IPS-NIHi7 (cell line): ENCODE data around the gene YPEL5.
A peak's percentile ranks its signal among the peaks of the same experiment; 100 is the strongest.
"Not testable (repeated sequence)": the region's sequence is repeated elsewhere in the genome, so short reads cannot be mapped to it uniquely, and the experiment has no call there.

Experiments
- DNase-seq: peaks from one replicate; pipeline ENCODE4 v3.0.0; 2012; ENCODE audit warnings: mixed read lengths; ENCODE audit errors: extremely low spot score

Gene YPEL5

DNA sequence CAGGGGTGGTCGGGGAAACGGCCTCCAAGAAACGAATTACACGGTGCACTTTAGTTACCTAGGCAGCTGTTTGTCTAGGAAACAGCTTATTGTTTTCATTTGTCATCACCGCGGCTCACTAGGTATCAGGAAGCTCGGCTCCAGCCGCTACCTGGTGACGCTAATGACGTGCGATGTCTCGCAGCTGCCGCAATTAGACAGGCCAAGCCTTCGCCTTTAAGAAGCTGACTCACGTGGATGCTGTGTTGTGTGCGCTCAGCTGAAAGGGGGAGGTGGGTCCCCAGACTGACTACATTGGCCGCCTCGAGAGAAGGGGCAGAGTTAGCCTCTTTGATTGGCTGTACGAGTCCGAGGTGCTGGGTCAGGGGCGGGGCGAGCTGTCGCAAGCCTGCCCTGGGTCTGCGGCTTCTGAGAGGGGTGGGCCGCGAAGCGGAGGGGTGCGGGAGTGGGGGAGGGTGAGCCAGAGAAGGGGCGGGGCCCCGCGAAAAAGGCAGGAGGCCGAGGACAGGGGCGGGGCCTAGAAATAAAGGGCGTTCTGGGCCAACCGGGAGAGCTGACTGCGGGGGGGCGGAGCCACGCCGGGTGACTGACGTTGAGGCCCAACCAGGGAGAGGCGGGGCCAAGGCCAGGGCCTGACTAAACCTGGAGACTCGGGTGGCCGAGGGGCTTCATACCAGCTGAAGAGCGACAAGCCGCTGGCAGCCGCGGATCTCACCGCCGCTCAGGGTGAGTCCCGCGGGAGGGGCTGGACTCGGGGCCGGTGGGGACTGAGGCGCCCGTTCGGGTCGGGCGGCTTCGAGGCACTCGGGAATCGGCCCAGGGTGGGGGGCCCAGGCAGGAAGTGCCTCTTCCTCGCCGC is at the start of gene YPEL5:
Gene YPEL5 (plus strand): TSS at position 671 of the 859 bp plus-strand sequence. CDS start 9,645 bp downstream, outside the sequence.
- DNase-seq = peak; percentile 97

DNA sequence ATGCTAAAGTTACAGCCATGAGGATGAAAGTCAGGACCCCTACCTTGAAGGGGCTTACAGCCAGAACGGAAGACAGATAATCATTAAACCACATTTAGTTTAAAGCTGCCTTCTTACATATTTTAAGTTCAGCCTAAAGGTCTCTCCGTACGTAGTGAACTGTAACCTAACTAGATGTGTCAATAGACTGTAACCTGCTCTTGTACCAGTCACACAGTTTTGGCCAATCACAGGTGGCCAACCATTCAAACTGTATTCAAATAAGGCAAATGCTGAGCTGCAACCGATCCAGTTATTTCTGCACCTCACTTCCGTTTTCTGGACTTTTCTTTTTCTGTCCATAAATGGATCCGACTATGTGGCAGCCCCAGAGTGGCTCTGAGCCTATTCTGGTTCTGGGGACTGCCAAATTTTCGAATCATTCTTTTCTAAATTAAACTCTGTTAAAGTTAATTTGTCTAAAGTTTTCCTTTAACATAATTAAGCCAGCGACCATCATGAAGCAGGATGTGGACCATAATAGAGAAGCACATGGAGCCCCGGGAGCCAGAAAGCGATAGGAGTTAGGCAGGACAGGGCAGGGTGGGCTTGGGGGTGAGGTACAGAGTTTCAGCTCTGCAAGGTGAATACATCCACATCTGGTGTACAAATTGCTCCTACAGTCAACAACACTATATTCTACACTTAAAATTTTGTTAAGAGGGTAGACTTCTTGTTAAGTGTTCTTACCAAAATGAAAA is 48.4 kb upstream of the YPEL5 start:
- DNase-seq = no peak

DNA sequence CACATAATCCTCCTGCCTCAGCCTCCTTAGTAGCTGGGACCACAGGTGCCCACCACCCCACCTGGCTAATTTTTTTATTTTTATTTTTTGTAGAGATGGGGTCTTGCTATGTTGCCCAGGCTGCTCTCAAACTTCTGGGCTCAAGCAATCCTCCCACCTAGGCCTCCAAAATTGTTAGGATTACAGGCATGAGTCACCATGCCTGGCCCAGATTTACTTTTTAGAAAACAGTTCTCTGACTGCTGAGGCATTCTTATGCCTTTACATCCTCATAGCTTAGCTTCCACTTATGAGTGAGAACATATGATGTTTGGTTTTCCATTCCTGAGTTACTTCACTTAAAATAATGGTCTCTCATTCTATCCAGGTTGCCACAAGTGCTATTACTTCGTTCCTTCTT is 47.4 kb upstream of the YPEL5 start:
- DNase-seq = not testable (repeated sequence)

DNA sequence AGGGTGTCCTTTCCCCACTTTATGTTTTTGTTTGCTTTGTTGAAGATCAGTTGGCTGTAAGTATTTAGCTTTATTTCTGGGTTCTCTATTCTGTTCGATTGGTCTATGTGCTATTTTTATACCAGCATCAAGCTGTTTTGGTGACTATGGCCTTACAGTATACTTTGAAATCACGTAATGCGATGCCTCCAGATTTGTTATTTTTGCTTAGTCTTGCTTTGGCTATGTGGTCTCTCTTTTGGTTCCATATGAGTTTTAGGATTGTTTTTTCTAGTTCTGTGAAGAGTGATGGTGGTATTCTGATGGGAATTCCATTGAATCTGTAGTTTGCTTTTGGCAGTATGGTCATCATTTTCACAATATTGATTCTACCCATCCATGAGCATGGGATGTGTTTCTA is 46.1 kb upstream of the YPEL5 start:
- DNase-seq = not testable (repeated sequence)

DNA sequence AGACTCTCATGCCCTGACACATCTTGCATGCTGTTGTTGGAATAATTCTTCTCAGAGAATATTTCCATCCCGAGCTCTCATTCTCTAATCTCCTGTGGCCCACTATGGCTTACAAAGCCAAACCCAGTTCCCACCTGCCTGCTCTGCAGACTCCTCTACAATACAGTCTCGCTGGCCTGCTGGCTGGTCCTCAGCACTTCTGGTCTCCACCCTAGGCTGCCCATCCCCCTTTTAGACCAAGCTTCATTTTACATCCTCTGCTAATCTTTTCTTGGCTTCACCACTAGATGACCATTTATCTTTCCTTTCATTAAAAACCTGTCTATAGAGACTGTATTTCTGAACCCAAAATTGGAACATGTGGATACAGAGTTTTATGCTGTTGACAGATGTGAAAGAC is 42.5 kb upstream of the YPEL5 start:
- DNase-seq = no peak

DNA sequence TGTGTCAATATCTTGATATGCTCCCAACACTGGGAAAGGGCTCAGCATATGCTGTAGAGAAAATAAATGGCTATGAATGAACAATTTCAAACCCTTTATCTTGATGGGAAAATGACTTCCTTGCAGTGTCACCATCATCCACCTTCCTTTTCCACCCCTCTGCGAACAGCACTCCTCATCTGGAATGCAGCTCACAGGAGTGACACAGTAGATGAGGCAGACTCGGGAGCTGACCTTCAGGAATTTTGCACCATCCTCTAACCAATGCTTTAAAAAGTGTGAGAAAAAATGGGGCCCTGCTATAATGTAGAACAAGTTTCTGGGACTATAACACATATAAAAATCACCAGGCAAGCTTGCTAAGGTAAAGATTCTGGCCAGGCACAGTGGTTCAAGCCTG is 41.3 kb upstream of the YPEL5 start:
- no peak for DNase-seq

DNA sequence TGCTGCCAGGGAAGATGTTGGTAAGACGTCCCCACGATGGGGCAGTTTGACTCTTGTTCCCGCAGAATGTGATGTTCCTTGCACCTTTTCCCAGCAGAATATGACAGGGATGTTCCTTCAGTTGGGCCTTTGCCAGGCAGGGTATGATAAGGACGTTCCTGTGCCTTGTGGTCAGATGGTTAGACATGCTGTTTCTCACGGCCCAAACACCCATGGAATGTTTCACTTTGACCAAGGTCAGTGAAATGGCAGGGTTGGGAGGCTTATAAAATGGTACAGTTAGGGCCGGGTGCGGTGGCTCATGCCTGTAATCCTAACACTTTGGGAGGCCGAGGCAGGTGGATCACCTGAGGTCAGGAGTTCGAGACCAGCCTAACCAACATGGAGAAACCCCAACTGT is 40.3 kb upstream of the YPEL5 start:
- no peak for DNase-seq

DNA sequence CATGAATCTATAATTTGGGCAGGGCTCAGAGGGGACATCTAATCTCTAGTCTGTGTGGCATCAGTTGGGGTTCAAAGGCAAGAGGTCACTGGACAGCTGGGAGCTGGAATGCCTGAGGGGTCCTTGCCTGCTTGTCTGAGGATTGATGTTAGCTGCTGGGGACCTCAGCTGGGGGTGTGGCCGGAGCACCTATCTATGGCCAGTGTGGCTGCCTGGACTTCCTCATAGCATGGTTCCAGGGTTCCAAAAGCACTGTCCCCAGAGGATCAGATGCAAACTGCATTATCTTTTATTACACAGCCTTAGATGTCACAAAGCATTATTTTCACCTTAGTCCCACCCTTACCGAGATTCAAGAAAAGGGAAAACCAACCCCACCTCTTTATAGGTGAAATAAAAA is 38.6 kb upstream of the YPEL5 start:
- no peak for DNase-seq

DNA sequence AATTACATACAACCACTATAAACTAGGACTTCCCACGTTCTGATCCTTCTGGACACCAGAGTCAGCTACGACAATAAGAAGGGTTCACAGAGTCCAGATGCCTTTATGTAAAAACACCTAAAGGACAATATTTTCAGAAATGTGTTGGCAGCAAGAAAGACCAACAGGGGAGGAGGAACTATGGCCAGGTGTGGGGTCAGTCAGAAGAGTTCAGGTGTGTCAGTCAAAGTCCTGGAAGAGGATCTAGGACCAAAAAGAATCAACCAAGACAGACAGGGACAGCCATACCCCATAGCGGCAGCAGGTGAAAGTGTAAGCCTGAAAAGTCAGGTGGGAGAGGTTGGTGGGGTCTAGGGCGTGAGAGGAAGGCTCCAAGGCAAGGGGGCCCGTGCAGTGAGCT is 38.0 kb upstream of the YPEL5 start:
- DNase-seq = no peak

DNA sequence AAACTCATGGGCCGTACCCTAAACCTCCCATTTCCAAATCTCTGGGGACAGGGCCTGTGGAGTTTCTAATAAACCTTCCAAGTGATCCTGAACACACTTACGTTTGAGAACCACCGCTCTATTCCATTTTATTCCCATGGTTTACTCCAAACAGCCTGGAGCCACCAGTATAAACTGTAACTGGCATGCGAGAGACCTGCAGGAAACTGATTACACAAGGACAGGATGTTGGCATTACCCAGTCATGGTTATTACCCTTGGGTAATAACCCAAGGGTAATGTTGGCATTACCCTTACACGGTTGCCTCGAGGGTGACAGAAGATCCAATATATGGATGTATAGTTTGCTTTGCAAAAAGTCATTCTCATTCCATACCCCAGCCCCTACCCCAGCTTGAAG is 37.0 kb upstream of the YPEL5 start:
- DNase-seq = no peak

DNA sequence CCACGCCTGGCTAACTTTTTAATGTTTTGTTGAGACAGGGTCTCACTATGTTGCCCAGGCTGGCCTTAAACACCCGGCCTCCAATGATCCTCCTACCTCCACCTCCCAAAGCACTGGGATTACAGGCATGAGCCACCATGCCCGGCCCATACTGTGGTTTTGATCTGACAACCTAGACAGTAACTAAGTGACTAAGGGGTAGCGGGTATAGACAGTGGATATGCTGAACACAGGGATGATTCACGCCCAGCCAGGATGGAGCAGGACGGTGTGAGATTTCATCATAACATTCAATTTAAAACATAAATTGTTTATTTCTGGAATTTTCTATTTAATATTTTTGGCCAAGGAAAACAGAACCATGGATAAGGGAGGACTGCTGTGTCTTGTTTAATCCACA is 36.0 kb upstream of the YPEL5 start:
- no peak for DNase-seq

DNA sequence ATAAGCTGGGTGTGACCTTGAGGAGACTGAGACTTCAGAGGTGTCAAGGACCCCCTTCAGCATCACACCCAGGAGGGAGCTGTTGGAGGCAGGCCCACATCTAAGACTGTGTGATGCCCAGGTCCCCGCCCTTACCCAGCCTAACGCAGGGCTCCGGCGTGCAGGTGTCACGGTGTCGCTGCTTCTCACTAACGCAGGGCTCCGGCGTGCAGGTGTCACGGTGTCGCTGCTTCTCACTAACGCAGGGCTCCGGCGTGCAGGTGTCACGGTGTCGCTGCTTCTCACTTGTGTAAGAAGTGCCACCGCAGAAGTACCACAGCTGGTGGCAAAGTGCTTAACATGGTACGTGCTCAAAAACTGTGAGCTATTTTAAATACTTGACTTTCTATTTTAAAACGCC is 35.6 kb upstream of the YPEL5 start:
- DNase-seq = not testable (repeated sequence)

DNA sequence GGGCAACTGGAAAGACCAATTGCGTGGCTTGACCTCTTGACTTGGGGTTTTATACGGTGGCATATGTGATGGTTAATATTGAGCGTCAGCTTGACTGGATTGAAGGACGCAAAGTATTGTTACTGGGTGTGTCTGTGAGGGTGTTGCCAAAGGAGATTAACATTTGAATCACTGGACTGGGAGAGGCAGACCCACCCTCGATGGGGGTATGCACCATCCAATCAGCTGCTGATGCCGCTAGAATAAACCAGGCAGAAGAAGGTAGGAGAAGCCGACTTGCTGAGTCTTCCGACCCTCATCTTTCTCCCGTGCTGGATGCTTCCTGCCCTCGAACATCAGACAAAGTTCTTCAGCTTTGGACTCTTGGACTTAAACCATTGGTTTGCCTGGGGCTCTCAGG is 34.2 kb upstream of the YPEL5 start:
- no peak for DNase-seq

DNA sequence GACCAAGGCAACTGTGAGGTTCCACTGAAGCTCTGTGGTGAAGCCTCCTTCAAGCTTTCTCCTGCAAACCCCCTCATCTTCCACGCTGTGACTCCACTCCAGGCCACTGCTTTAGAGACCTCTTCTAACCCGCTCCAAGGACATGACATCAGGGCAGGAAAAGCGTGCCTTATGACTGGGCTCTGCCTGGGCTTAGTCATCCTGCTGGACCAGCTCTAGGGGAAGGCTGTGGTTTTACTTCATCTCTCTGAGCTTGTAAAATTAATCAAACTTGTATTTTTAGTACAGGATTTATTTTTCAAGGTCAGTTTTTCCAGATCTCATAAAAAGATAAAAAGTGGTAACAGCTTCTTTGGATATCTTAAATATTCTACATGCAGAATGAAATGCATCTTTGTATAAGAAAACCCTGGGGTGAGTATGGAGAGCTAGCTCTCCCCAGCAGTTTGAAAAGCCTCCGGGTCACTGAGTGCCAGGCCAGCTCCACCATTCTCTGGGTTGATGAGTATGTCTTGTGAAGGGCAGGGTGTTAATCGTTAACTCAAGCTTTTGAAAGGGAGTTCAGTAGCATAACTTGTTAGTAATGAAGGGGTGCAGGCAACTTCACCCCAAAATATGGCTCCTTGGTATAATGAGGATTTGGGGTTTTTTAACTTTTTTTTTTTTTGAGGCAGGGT is 33.1 kb upstream of the YPEL5 start:
- no peak for DNase-seq

DNA sequence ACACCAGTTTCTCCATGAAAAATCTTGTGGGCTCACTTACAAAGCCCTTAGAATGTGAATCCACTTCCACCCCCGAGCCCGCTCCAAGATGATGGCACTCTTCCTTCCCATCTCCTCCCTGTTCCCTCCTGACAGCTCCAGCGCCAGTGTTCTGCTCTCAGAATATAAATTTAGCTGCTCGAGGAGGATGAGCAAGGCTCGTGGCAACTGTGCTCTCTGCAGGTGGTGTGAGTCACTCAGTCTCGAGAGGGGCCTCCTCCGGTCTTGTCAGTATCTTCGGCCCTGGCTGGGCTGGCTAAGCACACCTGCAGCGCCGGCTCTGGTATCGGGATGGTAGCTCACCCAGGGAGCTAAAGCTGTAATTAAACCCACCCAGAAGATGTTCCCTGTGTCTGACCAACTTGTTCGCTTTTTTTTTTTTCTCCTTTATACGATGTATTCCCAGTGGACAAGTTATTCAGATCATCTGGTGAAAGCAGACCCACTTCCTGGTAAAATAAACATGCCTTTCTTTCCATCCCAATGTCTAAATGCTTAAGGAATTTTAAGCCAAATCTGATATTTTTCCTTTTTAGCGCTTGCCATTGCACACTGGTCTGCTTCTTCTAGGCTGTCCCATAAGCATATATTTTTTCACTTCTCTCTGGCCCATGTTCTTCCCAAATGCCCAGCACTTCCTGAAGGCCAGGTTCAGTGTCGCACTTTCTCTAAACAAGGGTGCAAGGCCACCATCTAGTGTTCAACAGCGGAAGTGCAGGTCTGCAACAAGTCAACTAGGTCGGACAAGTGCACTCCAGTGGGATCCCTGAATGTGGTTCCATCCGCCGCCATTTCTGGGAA is 31.4 kb upstream of the YPEL5 start:
- DNase-seq = peak; percentile 84

DNA sequence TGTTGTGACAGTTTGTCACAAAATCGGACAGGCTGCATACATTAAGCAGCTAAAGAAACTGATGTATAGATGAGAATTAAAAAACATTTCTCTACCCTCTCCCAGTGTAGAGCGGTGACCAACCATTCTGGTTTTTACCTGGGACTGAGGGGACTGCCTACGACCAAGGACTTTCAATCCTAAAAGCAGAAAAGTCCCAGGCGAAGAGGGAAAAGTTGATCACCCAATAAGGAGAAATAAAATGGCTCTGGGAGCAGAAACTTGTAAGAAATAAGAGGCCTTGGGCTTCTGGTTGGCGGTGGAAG is 30.9 kb upstream of the YPEL5 start:
- DNase-seq = no peak

DNA sequence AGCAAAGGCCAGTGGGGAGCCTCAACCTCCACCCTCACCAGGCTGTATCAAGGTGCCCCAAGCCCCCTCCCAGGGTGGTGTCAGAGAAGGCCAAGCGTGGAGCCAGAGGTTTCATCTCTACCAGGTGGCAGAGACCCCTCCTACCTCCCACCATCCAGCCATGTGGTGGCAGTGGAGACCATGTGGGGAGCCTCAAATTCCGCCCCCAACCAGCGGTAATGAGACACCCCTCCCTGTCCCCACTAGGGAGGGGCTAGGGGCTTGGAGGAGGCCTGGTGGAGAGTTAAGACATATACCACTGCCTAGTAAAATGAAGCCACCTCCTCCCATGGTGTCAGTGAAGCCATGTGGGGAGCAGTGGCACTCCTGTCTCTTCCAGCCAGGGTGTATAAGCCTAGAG is 24.4 kb upstream of the YPEL5 start:
- no peak for DNase-seq

DNA sequence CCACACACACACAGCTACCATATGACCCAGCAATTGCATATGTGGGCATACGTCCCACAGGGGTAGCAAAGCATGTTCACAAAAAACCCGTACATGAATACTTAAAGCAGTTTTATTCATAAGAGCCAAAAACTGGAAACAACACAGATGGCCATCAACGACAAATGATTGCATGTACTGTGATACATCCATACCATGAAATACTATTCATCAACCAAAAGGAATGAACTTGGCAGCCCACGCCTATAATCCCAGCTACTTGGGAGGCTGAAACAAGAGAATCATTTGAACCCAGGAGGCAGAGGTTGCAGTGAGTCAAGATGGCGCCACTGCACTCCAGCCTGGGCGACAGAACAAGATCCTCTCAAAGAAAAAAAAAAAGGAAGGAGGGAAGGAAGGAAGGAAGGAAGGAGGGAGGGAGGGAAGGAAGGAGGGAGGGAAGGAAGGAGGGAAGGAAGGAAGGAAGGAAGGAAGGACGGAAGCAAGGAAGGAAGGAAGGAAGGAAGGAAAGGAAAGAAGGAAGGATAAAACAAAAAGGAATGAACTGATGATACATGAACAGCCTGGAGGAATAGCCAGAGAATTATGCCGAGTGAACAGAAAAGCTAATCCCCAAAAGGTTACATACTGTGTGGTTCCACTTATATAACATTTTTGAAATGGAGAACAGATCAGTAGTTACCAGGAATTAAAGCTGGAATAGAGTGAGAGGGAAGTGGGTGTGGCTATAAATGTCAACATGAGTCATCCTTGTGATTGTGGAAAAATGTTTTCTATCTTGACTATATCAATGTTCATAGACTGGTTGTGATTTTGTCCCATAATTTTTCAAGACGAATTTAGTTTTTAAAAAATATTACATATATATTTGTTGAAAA is 19.6 kb upstream of the YPEL5 start:
- DNase-seq = no peak

DNA sequence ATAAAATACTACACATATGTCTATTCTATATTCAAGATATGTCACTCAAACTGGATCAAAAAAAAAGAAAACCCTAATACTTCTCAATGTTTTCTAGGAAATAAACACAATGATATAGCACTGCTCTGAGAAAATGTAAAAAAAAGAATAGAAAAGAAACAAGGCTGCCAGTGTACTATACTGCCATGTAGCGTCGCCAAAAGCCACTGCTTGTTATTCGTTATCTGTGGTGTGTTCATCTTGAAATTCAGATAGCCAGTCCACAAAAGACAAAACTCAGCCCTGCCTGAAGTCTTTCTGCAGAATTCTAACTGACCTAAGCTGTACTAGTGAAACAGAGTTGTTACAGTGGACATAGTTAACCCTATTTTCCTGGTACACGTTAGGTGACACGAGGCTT is 12.2 kb upstream of the YPEL5 start:
- DNase-seq = no peak

DNA sequence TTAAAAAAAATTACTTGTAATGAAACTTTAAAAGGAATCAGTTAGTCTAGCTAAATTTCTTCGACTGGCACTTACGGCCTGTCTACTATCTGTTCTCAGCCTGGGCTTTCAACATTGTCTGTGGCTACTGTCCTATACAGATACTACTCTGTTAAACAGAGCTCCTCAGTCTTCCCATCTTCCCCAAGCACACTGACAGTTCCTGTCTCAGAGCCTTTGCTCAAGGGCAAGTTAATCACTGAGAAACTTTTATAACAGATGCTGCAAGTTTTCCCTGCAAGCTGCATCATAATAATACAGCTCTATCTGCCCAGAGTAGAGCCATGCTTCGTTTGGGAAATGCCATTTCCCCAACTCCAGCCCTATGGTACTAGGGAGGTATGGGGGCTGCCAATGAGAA is 11.3 kb upstream of the YPEL5 start:
- no peak for DNase-seq
